Brain microvascular endothelial cell (primary cell): ENCODE results near the gene MYO9A.

Experiments used
- DNase-seq: peaks from one replicate; pipeline ENCODE4 v3.0.0-alpha.2; 2020
- H3K27ac ChIP-seq: fragments of 250-450 bp; sonication (Bioruptor Pico); 2 replicates; pipeline ENCODE4 v1.5.1; 2020; ENCODE audit warnings: mild to moderate bottlenecking, moderate library complexity
- H3K27me3 ChIP-seq: fragments of 250-450 bp; sonication (Bioruptor Pico); replicated peaks from 2 replicates; pipeline ENCODE4 v1.5.1; 2020; ENCODE audit warnings: mild to moderate bottlenecking
- H3K36me3 ChIP-seq: fragments of 250-450 bp; sonication (Bioruptor Pico); replicated peaks from 2 replicates; pipeline ENCODE4 v1.5.1; 2020; ENCODE audit warnings: mild to moderate bottlenecking
- H3K4me3 ChIP-seq: 2 replicates; pipeline ENCODE4 v1.5.1; 2011; ENCODE audit warnings: low read depth, mild to moderate bottlenecking, control low read depth, low read length, moderate library complexity
- CTCF ChIP-seq: IDR thresholded peaks from 2 replicates; pipeline ENCODE4 v1.5.1; 2011; ENCODE audit warnings: low read depth, mild to moderate bottlenecking, moderate library complexity, low read length, control low read depth, inconsistent platforms; ENCODE audit errors: missing control alignments
- in situ Hi-C: cut with HindIII; loops from 2 replicates; pipeline ENCODE4 v1.10.0; 2017; ENCODE audit warnings: low sequenced_read_pairs, low pct_ligation_motif_present

Gene MYO9A

GRCh38 chr15:72068856-72069255 lies 49.1 kb downstream of the MYO9A start:
- no peak for TF ChIP-seq CTCF
- Histone ChIP-seq H3K27ac (no peak overlapping the region), H3K36me3 (no peaks in the 10 kb centered on the region), H3K4me3 (no peak overlapping the region), H3K27me3 (no peaks in the 10 kb centered on the region)
- in situ Hi-C loops = no loop called here
- DNase-seq = no peak

- H3K4me3 ChIP-seq = no peak overlapping the region
- H3K27ac ChIP-seq = no peak overlapping the region
- no peak for TF ChIP-seq CTCF
- H3K27me3 ChIP-seq = no peaks in the 10 kb centered on the region
- in situ Hi-C loops = no loop called here
- DNase-seq = no peak
- H3K36me3 ChIP-seq = no peaks in the 10 kb centered on the region
These were observed 52.1 kb downstream of the MYO9A start for GRCh38 chr15:72065801-72066200.

- DNase-seq = no peak
- TF ChIP-seq CTCF = no peak
- H3K36me3 ChIP-seq = no peaks in the 10 kb centered on the region
These were observed 54.8 kb downstream of the MYO9A start for GRCh38 chr15:72063186-72063585.

GRCh38 chr15:72062319-72062718 lies 55.6 kb downstream of the MYO9A start:
- in situ Hi-C loops = no loop called here
- DNase-seq = no peak
- Histone ChIP-seq H3K4me3 (no peak overlapping the region), H3K36me3 (no peaks in the 10 kb centered on the region), H3K27ac (no peak overlapping the region), H3K27me3 (no peaks in the 10 kb centered on the region)
- no peak for TF ChIP-seq CTCF

More at GRCh38 chr15:72063186-72063585, 54.8 kb downstream of the MYO9A start:
- in situ Hi-C loops = no loop called here
- Histone ChIP-seq H3K27ac (no peak overlapping the region), H3K27me3 (no peaks in the 10 kb centered on the region), H3K4me3 (no peak overlapping the region)

GRCh38 chr15:72060687-72061250 lies 57.2 kb downstream of the MYO9A start:
- in situ Hi-C loops = no loop called here
- no peak for TF ChIP-seq CTCF
- DNase-seq = no peak
- Histone ChIP-seq H3K4me3 (no peak overlapping the region), H3K36me3 (no peaks in the 10 kb centered on the region), H3K27ac (no peak overlapping the region), H3K27me3 (no peaks in the 10 kb centered on the region)

- H3K4me3 ChIP-seq = no peak overlapping the region
- no peak overlapping the region for H3K27ac ChIP-seq
- DNase-seq = no peak
- in situ Hi-C loops = no loop called here
- no peaks in the 10 kb centered on the region for H3K36me3 ChIP-seq
- no peaks in the 10 kb centered on the region for H3K27me3 ChIP-seq
- no peak for TF ChIP-seq CTCF
These were observed 59.4 kb downstream of the MYO9A start for GRCh38 chr15:72058585-72058984.
